Cardiac septum (tissue), 1 donor: Measurements from ENCODE around the gene SLC25A25. TPM values are rescaled to one million over a fixed set of nuclear protein-coding genes. Genes with fewer than 3 reads are reported as not detected.
"Not testable (repeated sequence)": the region's sequence is repeated elsewhere in the genome, so short reads cannot be mapped to it uniquely, and the experiment has no call there.

Experiments
- DNase-seq: peaks from one replicate; pipeline ENCODE4 v3.0.0-alpha.2; 2020; ENCODE audit warnings: low spot score
- intact Hi-C: fragments of 100-400 bp; cut with DNase I; formaldehyde crosslinking; loops from one replicate; pipeline ENCODE4 v1.14.0; 2022
- total RNA-seq: library from RNA; stranded (reverse); fragmentation: NEBNext Ultra II Directional; extraction: Animal tissue kit (Norgen Biotek cat#: 25700); gene quantifications from one replicate; pipeline ENCODE4 v1.2.1, GENCODE V29; 2021
- donor health status: DM: no; HTN: no; CAD: no.

SLC25A25 gene
- total RNA-seq, 1 donor from 2014 or later, result 5.6 TPM

GRCh38 chr9:128130651-128131050 lies 62.6 kb downstream of the SLC25A25 start:
- DNase-seq, intact Hi-C loops: not testable (repeated sequence)

DNA sequence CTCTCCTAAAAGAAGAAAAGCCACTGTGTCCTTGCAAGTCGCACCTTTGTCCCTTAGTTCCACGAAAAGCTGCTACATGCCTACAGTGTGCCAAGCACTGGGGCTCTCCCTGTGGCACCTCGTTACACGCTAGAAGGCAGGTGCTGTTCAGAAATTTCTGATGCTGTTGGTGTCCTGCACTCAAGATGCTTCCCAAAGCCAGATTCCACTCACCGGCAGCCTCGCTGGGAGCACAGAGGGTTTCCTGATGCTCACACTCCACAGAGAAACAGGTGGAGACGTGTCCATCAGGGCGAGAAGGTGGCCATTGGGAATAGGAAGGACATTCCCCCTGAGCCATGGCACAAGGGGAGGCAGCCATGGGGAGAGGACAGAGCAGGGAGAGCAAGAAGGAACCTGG lies 63.3 kb downstream of the SLC25A25 start:
- DNase-seq, intact Hi-C loops: not testable (repeated sequence)

- DNase-seq, intact Hi-C loops: not testable (repeated sequence)
These were observed 64.1 kb downstream of the SLC25A25 start for GRCh38 chr9:128132139-128132538.

DNA sequence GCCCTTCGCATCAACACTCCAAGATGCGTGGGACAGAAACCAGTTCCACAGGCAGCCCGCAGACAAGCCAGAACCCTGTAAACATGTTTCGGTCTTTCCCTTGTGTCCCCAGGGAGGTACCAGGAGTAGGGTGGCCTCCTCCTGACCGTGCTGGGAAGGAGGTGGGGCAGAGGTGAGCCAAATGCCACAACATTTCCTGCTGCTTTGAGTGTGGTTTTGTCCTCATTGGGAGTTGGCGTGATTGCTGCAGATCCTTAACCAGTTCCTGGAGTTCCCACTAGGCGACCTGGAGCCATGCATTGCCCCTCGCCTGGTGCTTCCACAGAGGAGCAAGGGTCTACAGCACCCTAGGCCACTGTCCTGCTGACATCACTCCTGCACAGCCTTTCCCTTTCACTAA lies 67.5 kb downstream of the SLC25A25 start:
- intact Hi-C loops, DNase-seq: not testable (repeated sequence)

- intact Hi-C loops, result no loop called here
- DNase-seq, result no peak
These were observed 69.1 kb downstream of the SLC25A25 start for GRCh38 chr9:128136816-128137793.

DNA sequence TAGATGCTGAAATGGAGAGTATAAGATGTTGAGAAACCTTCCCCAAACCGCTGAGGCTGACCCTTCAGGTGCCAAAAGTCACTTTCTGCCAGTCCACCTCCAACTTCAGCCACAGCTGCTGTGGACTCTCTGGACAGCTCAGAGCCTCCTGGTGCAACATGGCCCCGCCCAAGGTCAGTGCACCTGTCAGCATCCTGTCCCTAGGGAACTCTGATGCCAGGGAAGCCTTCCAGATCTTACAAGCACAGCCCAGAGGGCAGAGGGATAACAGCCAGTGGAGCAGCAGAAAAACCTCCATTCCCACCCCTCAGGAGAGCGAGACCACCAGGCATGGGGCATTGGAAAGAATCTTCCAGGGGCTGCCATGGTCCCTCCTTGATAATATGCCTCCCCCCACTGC lies 70.0 kb downstream of the SLC25A25 start:
- intact Hi-C loops, result no loop called here
- DNase-seq, result no peak

DNA sequence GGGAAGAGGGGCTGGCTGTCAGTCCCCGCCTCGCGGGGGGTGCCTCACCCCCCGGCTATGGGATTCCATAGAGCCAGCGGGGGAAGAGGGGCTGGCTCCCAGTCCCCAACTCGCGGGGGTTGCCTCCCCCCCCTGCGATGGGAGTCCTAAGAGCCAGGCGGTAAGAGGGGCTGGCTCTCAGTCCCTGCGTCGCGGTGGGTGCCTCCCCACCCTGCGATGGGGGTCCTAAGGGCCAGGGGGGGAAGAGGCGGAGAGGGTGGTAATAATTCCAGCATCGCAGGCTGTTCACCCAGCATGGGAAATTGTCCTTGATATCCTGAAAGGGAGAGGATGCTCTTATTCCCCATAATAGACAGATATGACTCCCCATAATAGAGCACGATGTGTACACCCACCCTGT lies 71.6 kb downstream of the SLC25A25 start:
- DNase-seq, result no peak
- intact Hi-C loops, result no loop called here

DNA sequence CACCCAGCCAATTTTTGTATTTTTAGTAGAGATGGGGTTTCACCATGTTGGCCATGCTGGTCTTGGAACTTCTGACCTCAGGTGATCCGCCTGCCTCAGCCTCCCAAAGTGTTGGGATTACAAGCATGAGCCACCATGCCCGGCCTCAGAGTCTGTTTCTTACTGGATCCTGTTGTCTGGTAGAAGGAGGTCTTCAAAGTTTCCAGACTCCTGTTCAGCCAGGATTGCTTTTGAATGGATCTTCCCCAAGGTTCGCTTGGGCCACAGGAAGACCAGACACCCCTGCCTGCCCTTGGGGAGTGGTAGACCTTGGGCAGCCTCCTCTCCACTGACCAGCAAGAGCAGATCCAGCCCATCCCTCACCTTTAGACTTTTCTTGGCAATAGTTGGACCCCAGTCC lies 73.6 kb downstream of the SLC25A25 start:
- intact Hi-C loops, result no loop called here
- DNase-seq, result no peak

DNA sequence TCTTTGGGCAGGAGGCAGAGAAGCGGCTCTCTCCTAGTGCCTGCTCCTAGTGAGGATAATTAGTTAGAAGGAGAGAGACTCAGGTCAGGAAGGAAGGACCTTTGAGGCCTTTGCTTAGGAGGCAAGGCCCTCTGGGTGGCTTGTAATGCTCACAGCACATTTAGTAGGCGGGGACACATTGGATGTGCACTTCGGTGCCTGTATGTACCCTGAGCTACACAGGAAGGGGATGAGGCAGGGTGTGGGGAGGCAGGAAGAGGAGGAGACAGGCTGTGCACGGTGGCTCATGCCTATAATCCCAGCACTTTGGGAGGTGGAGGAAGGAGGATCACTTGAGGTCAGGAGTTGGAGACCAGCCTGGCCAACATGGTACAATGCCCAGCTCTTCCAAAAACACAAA lies 74.0 kb downstream of the SLC25A25 start:
- intact Hi-C loops, result no loop called here
- no peak for DNase-seq

GRCh38 chr9:128142596-128142995 lies 74.6 kb downstream of the SLC25A25 start:
- DNase-seq, result no peak
- intact Hi-C loops, result no loop called here

DNA sequence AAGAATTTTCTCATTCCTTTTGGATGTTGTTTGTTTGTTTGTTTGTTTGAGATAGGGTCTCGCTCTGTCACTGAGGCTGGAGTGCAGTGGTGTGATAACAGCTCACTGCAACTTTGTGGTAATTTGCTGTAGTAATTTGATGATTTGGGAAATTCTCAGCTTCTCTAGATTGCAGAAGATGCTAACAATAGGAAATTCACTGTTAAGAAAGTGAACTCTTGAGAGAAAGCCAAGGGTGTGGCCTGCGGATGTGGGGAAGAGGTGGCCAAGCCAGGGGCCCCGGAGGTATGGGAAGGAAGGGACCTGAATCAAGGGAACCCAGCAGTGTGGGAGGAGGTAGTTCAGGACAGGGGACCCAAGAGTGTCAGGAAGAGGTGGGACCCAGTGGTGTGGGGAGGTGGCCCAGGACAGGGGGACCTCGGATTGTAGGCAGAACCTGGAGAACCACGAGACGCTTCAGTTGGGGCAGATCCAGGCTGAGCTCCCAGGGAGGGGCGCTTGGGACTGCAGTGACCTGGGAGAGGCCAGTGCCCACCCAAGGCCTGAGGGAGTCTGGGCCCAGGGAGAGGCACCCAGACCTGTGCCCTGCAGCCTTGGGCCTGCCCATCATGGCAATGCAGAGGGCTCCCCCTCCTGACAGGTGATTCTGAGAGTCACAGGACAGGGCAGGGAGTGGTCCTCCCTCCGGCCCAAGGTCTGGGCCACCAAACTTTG lies 75.7 kb downstream of the SLC25A25 start:
- no peak for DNase-seq
- intact Hi-C loops, result no loop called here

DNA sequence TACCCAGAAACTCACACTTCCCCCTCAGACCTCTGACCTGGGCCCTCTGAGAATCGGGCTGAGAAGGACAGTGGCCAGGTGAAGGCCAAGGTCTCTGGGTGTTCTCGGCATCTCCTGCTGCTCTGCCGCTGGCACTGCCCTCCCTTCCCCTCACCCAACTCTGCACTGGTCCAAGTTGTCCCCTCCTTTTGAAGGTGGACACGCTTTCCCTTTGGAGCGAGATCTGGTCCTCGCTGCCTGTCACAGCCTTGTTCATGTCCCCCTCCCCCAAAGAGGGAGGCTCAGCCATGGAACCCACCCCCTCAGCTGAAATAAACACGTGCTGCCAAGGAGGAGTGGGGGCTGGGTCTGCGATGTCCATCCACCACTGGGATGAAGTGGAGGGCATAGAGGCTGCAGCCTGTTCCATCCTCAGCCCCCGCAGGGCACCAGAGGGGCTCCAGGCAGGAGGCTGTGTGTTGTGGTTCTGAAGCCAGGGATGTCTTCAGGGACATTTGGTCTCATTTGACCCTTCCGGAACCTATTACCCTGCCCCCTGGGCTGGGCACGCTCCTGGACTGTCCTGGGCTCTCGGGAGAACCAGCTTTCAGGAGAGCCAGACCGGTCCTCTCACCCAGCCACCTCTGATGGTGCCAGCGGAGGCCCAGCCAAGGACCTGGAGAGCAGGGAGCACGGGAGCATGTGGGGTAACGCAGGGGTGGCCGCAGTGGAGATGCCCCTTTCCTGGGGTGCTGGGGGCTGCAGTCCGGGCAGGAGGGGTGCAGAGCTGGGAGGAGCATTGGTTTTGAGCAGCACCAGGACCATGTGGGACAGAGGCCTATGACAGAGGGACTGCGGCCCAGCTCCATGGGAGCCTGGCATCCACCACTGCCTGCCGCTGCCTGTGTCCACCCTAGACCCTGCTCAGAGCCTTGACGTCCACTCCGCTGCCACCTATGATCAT lies 76.5 kb downstream of the SLC25A25 start:
- intact Hi-C loops, result no loop called here

DNA sequence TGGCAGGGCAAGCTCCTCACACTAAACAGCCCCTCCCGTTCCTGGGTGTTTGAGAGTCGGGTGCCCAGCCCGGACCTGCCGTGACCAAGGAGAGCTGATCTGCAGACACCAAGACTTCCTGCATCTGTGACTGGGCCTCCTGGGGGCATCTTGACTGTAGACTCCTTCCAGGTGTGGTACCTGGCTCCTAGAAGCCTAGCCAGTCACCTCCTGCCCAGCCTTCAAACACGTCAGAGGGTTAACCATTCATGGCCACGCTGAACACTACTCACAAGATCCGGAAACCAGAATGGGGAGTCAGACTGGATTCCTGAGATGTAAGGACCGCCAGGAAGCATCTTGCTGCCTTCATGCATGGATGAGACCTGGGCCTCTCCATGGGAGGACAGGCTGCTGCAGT lies 77.5 kb downstream of the SLC25A25 start:
- no peak for DNase-seq
- intact Hi-C loops, result no loop called here

More for the DNA sequence above, 76.5 kb downstream of the SLC25A25 start:
- no peak for DNase-seq

GRCh38 chr9:128145951-128146351 lies 77.9 kb downstream of the SLC25A25 start:
- DNase-seq, result no peak
- intact Hi-C loops, result no loop called here

DNA sequence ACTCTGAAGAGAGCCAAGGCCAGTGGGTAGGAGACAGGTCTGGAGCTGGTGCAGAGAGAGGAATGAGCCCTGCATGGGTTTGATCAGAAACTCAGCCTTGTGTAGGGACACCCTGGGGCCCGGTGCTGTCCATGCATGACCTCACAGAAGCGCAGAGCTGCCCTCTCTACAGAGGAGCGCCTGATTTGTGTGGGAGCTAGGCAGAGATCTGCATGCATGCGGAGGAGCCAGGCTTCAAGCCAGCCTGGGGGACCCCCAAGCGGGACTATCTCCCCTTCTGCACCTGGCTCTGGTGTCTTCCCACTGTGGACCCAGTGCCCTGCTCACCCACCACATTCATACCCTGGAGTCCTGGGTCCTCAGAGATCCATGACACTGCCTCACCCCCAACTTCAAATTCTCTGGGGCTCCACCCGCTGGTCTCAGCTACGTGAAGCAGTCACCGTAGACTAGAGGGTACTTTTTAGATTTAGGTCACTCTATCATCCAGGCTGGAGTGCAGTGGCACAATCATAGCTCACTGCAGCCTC lies 78.6 kb downstream of the SLC25A25 start:
- DNase-seq, result no peak
- intact Hi-C loops, result no loop called here

DNA sequence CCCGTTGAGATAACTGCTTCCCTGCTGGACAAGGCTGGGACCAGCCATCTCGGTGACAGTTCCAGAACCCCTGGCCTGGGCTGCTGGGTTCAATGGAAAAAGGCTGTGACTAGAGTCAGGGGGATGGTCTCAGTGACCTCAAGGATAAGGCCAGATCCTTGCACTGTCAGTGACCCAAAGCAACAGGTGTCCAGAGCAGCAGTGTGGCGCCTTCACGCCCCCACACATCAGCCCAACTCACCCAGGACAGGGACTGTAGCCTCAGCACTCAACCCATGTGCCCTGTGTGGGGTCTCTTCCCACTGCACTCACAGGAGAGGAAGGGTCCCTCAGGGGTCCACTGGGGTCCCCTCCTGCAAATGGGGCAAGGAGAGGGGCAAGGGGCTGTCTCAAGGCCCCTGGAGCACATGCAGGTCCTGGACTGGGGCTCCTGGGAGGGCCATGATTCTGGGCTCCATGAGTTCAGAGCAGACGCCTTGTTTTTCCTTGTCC lies 80.5 kb downstream of the SLC25A25 start:
- intact Hi-C loops, result no loop called here
- DNase-seq, result no peak

GRCh38 chr9:128149001-128149701 lies 81.1 kb downstream of the SLC25A25 start, which contains the start of gene LCN2:
Gene LCN2, plus strand, starts transcription at chr9:128149453. Its CDS starts 73 bp downstream, at chr9:128149526.
- intact Hi-C loops, result no loop called here
- DNase-seq, result no peak

- intact Hi-C loops, result no loop called here
- peak; percentile 50 for DNase-seq
These were observed 82.0 kb downstream of the SLC25A25 start for GRCh38 chr9:128149951-128150593.
